Activated T-cell treated with anti-CD3 and anti-CD28 coated beads, Interleukin-2, amount 50 U/mL, for 72 hours (primary cell): ENCODE measurements around the gene CDK11B. TPM values are rescaled to one million over a fixed set of nuclear protein-coding genes. Genes with fewer than 3 reads are reported as not detected.
A peak's percentile ranks its signal among the peaks of the same experiment; 100 is the strongest.
"Not testable (repeated sequence)": the region's sequence is repeated elsewhere in the genome, so short reads cannot be mapped to it uniquely, and the experiment has no call there.

Experiments used
- ATAC-seq, 2 donors: fragments of 150-1000 bp; cut with Tn5 transposase; replicated peaks in 1 of 2; 2 replicates each; pipeline ENCODE4 v1.10.0; 2021; ENCODE audit warnings: moderate library complexity in 2 of 2, mild to moderate bottlenecking in 1 of 2
- DNase-seq, 2 donors: peaks; one replicate each; pipeline ENCODE4 v3.0.0; 2021 to 2022; ENCODE audit warnings: mixed read lengths in 1 of 2
- H3K27ac Mint-ChIP-seq: one replicate; pipeline ENCODE4 v1.8.0; 2022; ENCODE audit warnings: mild to moderate bottlenecking, moderate library complexity, mixed read lengths
- H3K27me3 Mint-ChIP-seq: one replicate; pipeline ENCODE4 v1.8.0; 2022; ENCODE audit warnings: low read depth, mixed read lengths
- H3K36me3 Mint-ChIP-seq, 2 donors: one replicate each; pipeline ENCODE4 v1.8.0; 2022; ENCODE audit warnings: mixed read lengths in 2 of 2, mild to moderate bottlenecking in 1 of 2; ENCODE audit not compliant: insufficient read depth in 2 of 2
- H3K4me1 Mint-ChIP-seq: one replicate; pipeline ENCODE4 v1.8.0; 2022; ENCODE audit warnings: low read depth, mixed read lengths
- H3K4me3 Mint-ChIP-seq, 2 donors: one replicate each; pipeline ENCODE4 v1.8.0; 2022; ENCODE audit warnings: mild to moderate bottlenecking in 2 of 2, mixed read lengths in 2 of 2, moderate library complexity in 2 of 2
- H3K9me3 Mint-ChIP-seq, 2 donors: one replicate each; pipeline ENCODE4 v1.8.0; 2022; ENCODE audit warnings: mixed read lengths in 2 of 2
- total RNA-seq, 2 donors: library from RNA; stranded (reverse); gene quantifications; one replicate each; pipeline ENCODE4 v1.2.3, GENCODE V29; 2022

The CDK11B gene
- total RNA-seq, 2 donors from 2014 or later, result 41.5 to 42.3 TPM

- H3K36me3 Mint-ChIP-seq, result peaks cover 0 to 13% of the 10 kb centered on the region in 2 donors
- H3K27ac Mint-ChIP-seq, H3K27me3 Mint-ChIP-seq, H3K4me3 Mint-ChIP-seq, H3K9me3 Mint-ChIP-seq, DNase-seq, ATAC-seq: not testable (repeated sequence)
- peaks cover 25% of the 10 kb centered on the region for H3K4me1 Mint-ChIP-seq
Measured at GRCh38 chr1:1676087-1676486, 17.3 kb upstream of the CDK11B start.

- H3K27me3 Mint-ChIP-seq, ATAC-seq, H3K27ac Mint-ChIP-seq, DNase-seq, H3K9me3 Mint-ChIP-seq, H3K4me3 Mint-ChIP-seq: not testable (repeated sequence)
- Mint-ChIP-seq H3K4me1 (peaks cover 25% of the 10 kb centered on the region), H3K36me3 (peaks cover 0 to 13% of the 10 kb centered on the region in 2 donors)
Measured at GRCh38 chr1:1675218-1675617, 16.4 kb upstream of the CDK11B start.

DNA sequence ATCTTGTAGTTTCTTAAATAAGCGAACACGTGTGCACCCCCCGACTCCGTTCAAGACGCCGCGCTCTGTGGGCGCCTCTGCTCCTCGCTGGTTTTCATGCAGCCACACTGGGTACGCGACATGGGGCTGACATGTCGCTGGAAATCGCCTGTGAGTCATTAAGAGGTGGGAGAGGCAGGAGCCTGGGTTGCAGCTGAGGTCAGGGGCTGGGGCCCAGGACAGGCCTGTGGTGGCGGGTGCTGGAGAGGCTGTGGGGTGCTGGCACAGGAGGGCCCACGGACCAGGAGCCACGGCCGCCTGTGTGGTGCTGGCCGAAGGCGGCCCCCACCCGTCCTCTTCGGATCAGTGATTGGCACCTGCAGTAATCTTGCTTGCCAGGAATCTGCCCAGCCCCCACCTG is 16.0 kb upstream of the CDK11B start:
- peak overlapping the region in 1 of 2 donors; percentile 38 for H3K4me3 Mint-ChIP-seq
- ATAC-seq (peak in 1 of 2 donors; percentile 21), DNase-seq (peak in 1 of 2 donors; percentile 21)
- peaks cover 25% of the 10 kb centered on the region for H3K4me1 Mint-ChIP-seq
- peaks cover 0 to 17% of the 10 kb centered on the region in 2 donors for H3K36me3 Mint-ChIP-seq
- not testable (repeated sequence) for H3K9me3 Mint-ChIP-seq, H3K27me3 Mint-ChIP-seq, H3K27ac Mint-ChIP-seq

- H3K9me3 Mint-ChIP-seq, result no peaks in the 10 kb centered on the region
- peaks cover 3% of the 10 kb centered on the region for H3K4me1 Mint-ChIP-seq
- H3K27ac Mint-ChIP-seq, result no peak overlapping the region
- no peak overlapping the region for H3K4me3 Mint-ChIP-seq
- no peak for ATAC-seq
- H3K36me3 Mint-ChIP-seq, result peaks cover 2 to 18% of the 10 kb centered on the region in 2 donors
- no peak for DNase-seq
- no peaks in the 10 kb centered on the region for H3K27me3 Mint-ChIP-seq
Measured at GRCh38 chr1:1672181-1672965, 13.6 kb upstream of the CDK11B start.

DNA sequence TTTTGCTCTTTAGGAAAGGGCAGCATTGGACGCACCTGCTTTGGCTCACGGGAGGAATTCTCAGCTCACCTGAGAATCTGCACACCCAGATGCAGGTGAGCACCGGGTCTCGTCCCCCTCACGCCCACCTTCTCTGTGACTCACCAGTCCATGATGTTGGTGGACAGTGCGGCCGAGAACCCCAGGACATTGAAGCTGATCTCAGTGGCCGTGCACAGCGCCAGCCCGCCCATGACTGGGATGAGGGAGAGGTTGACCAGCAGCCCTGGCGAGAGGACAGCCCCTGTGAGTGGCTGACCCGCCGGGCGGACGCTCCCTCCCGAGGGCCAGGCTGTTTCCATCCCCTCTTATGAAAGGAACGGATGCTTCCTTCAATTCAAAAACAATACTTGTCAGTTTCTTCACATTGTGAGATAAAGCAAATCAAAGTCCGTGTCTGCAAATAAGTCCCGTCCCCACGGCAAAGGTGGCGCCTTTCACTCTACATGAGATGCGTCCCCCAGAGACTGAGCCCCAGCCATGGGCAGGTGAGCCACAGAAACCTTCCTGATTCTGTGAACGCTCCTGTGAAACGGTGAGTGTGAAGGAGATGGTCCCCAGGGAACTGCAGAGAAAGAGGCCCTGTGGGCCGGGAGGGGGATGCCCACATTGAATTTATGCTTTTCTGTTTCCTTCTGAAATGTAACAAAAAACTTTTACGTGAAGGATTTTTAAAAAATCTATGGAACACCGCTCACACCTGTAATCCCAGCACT is 12.7 kb upstream of the CDK11B start:
- H3K27ac Mint-ChIP-seq, result no peak overlapping the region
- no peak overlapping the region for H3K4me3 Mint-ChIP-seq
- peaks cover 3 to 18% of the 10 kb centered on the region in 2 donors for H3K36me3 Mint-ChIP-seq
- no peak for ATAC-seq
- H3K4me1 Mint-ChIP-seq, result no peaks in the 10 kb centered on the region
- H3K9me3 Mint-ChIP-seq, result no peaks in the 10 kb centered on the region
- no peak for DNase-seq
- no peaks in the 10 kb centered on the region for H3K27me3 Mint-ChIP-seq

DNA sequence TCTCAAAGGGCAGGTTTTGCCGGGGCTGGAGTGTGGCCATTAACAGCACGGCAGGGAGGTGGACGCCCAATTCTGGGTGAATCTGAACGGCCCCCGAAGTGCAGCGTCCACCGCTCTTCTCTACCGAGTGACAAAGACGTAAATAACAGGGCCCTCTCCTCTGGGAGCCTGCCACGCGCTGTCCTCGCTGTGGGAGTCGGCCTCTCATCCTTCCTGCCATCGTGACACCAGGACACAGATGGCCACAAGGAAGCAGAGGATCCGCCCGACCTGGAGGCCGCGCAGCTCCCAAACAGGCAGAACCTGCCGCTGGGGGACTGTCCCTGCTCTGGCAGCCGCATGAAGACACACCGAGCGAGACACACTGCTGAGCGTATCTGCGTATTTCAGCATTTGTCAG is 12.1 kb upstream of the CDK11B start:
- Mint-ChIP-seq H3K4me3 (no peak overlapping the region), H3K36me3 (peaks cover 3 to 18% of the 10 kb centered on the region in 2 donors), H3K27me3 (no peaks in the 10 kb centered on the region), H3K9me3 (no peaks in the 10 kb centered on the region), H3K27ac (no peak overlapping the region), H3K4me1 (no peaks in the 10 kb centered on the region)
- DNase-seq (no peak), ATAC-seq (no peak)

DNA sequence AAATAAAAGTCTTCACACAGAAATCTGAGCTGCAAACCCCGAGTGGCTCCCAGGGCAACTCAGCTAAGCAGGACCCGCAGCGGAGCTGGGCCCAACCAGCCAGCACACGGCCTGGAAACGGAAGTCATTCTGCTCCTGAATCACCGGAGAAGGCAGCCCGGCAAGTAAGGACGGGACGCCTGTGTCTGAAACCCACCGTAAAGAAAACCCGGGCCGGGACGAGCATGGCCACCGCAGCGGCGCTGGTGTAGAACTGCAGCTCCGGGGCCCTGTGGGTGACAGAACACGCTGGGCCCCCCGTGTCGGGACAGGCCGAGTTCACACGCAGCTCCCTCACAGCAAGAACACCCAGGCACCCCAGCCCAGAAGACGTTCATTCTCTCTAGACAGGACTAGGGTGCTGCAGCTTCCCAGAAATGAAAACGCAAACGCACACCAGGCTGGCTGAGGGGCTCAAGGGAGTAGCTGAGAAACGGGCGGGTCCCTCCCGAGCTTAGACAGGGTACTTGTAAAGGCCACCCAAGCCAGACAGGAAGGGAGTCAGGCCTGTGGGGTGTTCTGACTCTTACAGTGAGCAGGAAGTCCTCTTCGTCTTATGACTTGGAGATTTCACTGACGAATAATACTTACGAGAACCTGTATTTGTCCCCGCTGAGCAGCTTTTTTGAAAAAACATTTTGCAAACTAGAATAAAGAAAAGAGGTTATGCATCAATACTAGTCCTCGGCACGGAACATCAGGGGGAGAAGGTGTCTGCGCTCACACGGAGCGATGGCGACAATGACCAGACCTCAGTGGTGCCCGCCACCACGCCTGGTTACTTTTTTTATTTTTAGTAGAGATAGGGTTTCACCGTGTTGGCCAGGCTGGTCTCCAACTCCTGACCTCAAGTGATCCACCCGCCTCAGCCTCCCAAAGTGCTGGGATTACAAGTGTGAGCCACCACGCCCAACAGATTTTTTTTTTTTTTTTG is 10.9 kb upstream of the CDK11B start:
- no peak overlapping the region for H3K27ac Mint-ChIP-seq
- no peaks in the 10 kb centered on the region for H3K9me3 Mint-ChIP-seq
- H3K36me3 Mint-ChIP-seq, result peaks cover 4 to 19% of the 10 kb centered on the region in 2 donors
- no peaks in the 10 kb centered on the region for H3K4me1 Mint-ChIP-seq
- H3K27me3 Mint-ChIP-seq, result no peaks in the 10 kb centered on the region
- no peak overlapping the region for H3K4me3 Mint-ChIP-seq
- ATAC-seq (no peak), DNase-seq (no peak)

DNA sequence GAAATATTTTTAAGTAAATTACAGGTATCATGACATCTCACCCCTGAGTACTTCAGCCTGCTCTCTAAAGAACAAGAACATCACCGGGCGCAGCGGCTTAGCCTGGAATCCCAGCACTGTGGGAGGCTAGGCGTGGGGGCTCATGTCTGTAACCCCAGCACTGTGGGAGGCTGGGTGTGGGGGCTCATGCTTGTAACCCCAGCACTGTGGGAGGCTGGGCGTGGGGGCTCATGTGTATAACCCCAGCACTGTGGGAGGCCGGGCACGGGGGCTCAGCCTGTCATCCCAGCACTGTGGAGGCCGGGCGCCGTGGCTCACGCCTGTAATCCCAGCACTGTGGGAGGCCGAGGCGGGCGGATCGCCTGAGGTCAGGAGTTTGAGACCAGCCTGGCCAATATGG is 7.7 kb upstream of the CDK11B start:
- DNase-seq (no peak), ATAC-seq (no peak)
- no peak overlapping the region for H3K27ac Mint-ChIP-seq
- H3K4me1 Mint-ChIP-seq, result no peaks in the 10 kb centered on the region
- no peaks in the 10 kb centered on the region for H3K9me3 Mint-ChIP-seq
- no peaks in the 10 kb centered on the region for H3K27me3 Mint-ChIP-seq
- H3K36me3 Mint-ChIP-seq, result peaks cover 4 to 15% of the 10 kb centered on the region in 2 donors
- no peak overlapping the region for H3K4me3 Mint-ChIP-seq

- Mint-ChIP-seq H3K9me3 (no peaks in the 10 kb centered on the region), H3K36me3 (peaks cover 4 to 15% of the 10 kb centered on the region in 2 donors), H3K4me3 (no peak overlapping the region), H3K27ac (no peak overlapping the region), H3K4me1 (no peaks in the 10 kb centered on the region), H3K27me3 (no peaks in the 10 kb centered on the region)
- peak; percentile 35 to 56 for DNase-seq
- peak; percentile 40 to 58 for ATAC-seq
Measured at GRCh38 chr1:1665815-1666251, 7.0 kb upstream of the CDK11B start.

DNA sequence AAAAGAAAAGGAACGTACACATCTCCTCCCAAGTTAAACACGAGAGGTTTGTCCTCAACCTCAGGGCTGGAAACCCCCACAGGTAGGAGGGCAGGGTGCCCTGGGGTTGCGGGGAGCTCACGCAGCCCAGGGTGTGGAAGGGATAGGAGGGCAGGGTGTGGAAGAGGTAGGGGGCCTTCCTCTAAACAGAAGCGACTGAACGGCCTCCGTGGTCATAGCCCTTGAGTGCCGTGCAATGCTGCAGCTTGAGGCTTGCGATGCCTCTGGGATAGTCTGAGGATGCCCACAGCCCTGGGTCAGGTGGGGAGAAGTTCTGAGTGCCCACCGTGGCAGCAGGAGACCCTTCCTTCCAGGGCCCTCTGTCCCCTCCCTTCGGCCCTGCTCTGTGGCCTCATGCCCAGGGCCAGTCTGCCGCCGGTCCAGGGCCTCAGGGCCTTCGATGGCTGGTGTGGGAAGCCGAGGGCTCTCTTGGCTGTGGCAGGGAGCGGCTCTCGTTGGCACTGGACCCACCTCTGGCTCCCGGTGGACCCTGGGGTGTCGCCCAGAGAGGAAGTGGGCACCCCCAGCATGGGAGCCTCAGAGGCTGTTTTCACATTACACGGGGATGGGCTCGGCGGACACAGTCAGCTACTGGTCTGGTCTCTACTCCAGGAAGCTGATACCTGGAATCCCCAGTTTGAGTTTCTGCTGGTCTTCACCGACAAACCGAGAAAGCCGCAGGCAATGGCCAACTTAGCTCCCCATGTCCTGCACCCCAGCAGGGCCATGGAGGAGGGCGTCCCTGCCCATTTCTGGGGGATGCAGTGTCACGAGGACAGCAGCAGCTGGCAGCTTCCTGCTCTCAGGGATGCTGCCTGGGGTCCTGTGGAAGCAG is 6.4 kb upstream of the CDK11B start:
- Mint-ChIP-seq H3K4me1 (no peaks in the 10 kb centered on the region), H3K4me3 (no peak overlapping the region), H3K9me3 (no peaks in the 10 kb centered on the region), H3K27ac (no peak overlapping the region), H3K36me3 (peaks cover 4 to 15% of the 10 kb centered on the region in 2 donors), H3K27me3 (no peaks in the 10 kb centered on the region)
- DNase-seq (no peak), ATAC-seq (no peak)

DNA sequence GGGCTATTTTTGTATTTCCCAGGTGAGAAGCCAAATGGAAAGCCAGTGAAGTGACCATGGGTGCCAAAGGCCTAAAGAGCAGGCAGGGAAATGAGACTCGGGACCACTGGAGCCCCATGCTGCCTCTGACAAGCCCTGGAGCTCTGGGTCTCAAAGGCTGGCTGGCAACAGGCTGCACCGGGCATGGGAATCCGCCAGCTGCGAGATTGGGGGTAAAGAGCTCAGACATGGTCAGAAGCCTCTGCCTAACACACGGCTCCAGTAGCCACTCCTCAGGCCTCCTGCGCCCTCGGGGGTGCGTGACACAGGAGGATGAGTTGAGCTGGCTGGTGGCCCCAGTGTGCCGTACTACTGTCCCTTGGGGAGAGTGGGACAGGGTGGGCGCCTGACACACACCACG is 5.5 kb upstream of the CDK11B start:
- H3K4me1 Mint-ChIP-seq, H3K36me3 Mint-ChIP-seq, H3K9me3 Mint-ChIP-seq, H3K27ac Mint-ChIP-seq, H3K27me3 Mint-ChIP-seq, DNase-seq, H3K4me3 Mint-ChIP-seq, ATAC-seq: not testable (repeated sequence)
